AG09319 (cell line): Measurements from ENCODE around the gene ACOXL.

Experiments
- DNase-seq: peaks from one replicate; pipeline ENCODE4 v3.0.0-alpha.2; 2010; ENCODE audit warnings: low read depth; ENCODE audit errors: extremely low read depth
- TF ChIP-seq, protein P1 (sequence below): IDR thresholded peaks from 2 replicates; pipeline ENCODE4 v1.5.1; 2011; ENCODE audit warnings: low read depth, mild to moderate bottlenecking, inconsistent platforms, low read length, moderate library complexity

Gene ACOXL

DNA sequence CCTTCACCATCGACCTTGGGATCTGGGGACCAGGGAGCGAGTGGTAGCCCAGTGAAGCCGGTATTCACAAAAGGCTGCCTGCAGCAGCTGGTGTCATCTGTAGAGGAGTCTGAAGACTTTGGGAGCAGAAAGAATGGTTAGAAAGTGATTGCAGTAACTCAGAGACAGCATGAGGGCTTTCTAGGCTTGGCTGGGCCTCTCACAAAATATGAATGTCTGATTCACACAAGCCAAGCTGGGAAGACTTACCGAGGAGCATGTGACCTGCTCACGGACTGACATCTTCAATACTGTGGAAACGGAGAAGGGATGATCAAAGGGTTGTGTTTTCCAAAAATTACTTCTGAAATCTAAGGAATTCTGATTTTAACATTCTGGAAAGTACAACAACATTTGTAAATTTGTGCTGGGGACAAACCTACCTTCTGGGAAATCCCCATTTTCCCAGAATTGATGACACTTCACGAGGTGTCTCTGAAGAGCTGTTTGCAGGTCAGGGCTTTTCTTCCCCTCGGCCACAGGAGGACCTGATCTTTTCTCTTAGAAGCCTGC, 111.7 kb downstream of the ACOXL start:
- DNase-seq, result no peak
- TF ChIP-seq, protein P1, sequence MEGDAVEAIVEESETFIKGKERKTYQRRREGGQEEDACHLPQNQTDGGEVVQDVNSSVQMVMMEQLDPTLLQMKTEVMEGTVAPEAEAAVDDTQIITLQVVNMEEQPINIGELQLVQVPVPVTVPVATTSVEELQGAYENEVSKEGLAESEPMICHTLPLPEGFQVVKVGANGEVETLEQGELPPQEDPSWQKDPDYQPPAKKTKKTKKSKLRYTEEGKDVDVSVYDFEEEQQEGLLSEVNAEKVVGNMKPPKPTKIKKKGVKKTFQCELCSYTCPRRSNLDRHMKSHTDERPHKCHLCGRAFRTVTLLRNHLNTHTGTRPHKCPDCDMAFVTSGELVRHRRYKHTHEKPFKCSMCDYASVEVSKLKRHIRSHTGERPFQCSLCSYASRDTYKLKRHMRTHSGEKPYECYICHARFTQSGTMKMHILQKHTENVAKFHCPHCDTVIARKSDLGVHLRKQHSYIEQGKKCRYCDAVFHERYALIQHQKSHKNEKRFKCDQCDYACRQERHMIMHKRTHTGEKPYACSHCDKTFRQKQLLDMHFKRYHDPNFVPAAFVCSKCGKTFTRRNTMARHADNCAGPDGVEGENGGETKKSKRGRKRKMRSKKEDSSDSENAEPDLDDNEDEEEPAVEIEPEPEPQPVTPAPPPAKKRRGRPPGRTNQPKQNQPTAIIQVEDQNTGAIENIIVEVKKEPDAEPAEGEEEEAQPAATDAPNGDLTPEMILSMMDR, result no peak

GRCh38 chr2:110847651-110848050, 115.3 kb downstream of the ACOXL start:
- no peak for DNase-seq
- TF ChIP-seq, protein P1, result no peak

- DNase-seq, result no peak
- TF ChIP-seq, protein P1, result no peak
Measured at GRCh38 chr2:110848071-110848470, 115.7 kb downstream of the ACOXL start.

GRCh38 chr2:110848519-110849030, 116.2 kb downstream of the ACOXL start:
- DNase-seq, result no peak
- TF ChIP-seq, protein P1, result no peak

- TF ChIP-seq, protein P1, result no peak
- no peak for DNase-seq
Measured at GRCh38 chr2:110851531-110851930, 119.2 kb downstream of the ACOXL start.

DNA sequence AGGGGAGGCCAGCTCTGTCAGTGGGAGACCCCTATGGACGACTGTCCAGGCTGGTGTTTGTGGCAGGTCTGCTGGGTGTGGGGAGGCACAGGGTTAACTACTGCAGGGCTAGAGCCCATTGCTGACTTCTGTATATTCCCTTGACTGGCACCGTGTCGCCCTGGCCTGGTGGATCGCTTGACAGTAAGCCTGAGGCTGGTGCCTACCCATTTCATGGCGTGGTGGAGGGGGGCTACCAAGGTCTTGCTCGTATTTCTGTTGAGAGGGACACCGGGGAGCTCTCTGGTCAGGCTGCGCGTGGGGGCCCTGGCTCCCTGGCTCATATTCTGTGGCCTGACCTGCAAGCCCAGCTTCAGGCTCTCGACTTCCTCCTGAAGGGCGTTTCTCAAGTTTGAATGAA, 119.7 kb downstream of the ACOXL start:
- TF ChIP-seq, protein P1, result no peak
- no peak for DNase-seq

GRCh38 chr2:110852541-110853263, 120.3 kb downstream of the ACOXL start:
- TF ChIP-seq, protein P1, result no peak
- no peak for DNase-seq
